Brain pericyte (primary cell): Measurements from ENCODE around the gene POMC.
"Not testable (repeated sequence)": the region's sequence is repeated elsewhere in the genome, so short reads cannot be mapped to it uniquely, and the experiment has no call there.

ENCODE experiments used
- DNase-seq: peaks from one replicate; pipeline ENCODE4 v3.0.0-alpha.2; 2012; ENCODE audit warnings: low read depth, low spot score

The POMC gene

GRCh38 chr2:25176541-25177181 lies 8.3 kb upstream of the POMC start:
- DNase-seq: no peak

- DNase-seq: no peak
Measured at GRCh38 chr2:25176138-25176537, 7.8 kb upstream of the POMC start.

GRCh38 chr2:25174192-25174861 lies 5.9 kb upstream of the POMC start:
- DNase-seq: no peak

- DNase-seq: no peak
Measured at GRCh38 chr2:25173719-25174118, 5.3 kb upstream of the POMC start.

- DNase-seq: no peak
Measured at GRCh38 chr2:25170888-25171287, 2.5 kb upstream of the POMC start.

GRCh38 chr2:25169073-25169470 lies 692 bp upstream of the POMC start:
- no peak for DNase-seq

GRCh38 chr2:25165992-25166875 lies 2.1 kb downstream of the POMC start:
- DNase-seq: no peak

GRCh38 chr2:25164561-25164960 lies 3.8 kb downstream of the POMC start:
- peak; percentile 18 for DNase-seq

- not testable (repeated sequence) for DNase-seq
Measured at GRCh38 chr2:25162061-25162460, 6.3 kb downstream of the POMC start.

- DNase-seq: no peak
Measured at GRCh38 chr2:25161055-25161781, 7.2 kb downstream of the POMC start.

- no peak for DNase-seq
Measured at GRCh38 chr2:25160376-25160775, 8.0 kb downstream of the POMC start.

GRCh38 chr2:25159949-25160348 lies 8.4 kb downstream of the POMC start:
- no peak for DNase-seq

GRCh38 chr2:25158096-25158852 lies 10.1 kb downstream of the POMC start:
- no peak for DNase-seq

- DNase-seq: no peak
Measured at GRCh38 chr2:25155401-25155800, 13.0 kb downstream of the POMC start.

- no peak for DNase-seq
Measured at GRCh38 chr2:25151718-25152117, 16.7 kb downstream of the POMC start.

- DNase-seq: not testable (repeated sequence)
Measured at GRCh38 chr2:25150993-25151392, 17.4 kb downstream of the POMC start.

GRCh38 chr2:25149646-25150045 lies 18.7 kb downstream of the POMC start:
- no peak for DNase-seq

GRCh38 chr2:25146896-25147295 lies 21.5 kb downstream of the POMC start:
- no peak for DNase-seq

- DNase-seq: no peak
Measured at GRCh38 chr2:25145803-25146202, 22.6 kb downstream of the POMC start.

- DNase-seq: no peak
Measured at GRCh38 chr2:25141120-25141519, 27.3 kb downstream of the POMC start.

GRCh38 chr2:25140535-25140934 lies 27.8 kb downstream of the POMC start:
- not testable (repeated sequence) for DNase-seq
